Activated CD8-positive, alpha-beta T cell treated with anti-CD3 and anti-CD28 coated beads, Interleukin-2, amount 10 ng/mL, durations not matched to agents 7 days and 5 days (primary cell): Measurements from ENCODE around the gene VAV3. TPM values are rescaled to one million over a fixed set of nuclear protein-coding genes. Genes with fewer than 3 reads are reported as not detected.

Experiments used
- ATAC-seq: fragments of 150-1000 bp; cut with Tn5 transposase; one replicate; pipeline ENCODE4 v1.10.0; 2021; ENCODE audit warnings: moderate library complexity
- CTCF ChIA-PET: fragments of 350-600 bp; sonication (Branson Sonifier 250); formaldehyde crosslinking; loops from one replicate; lab custom pipeline; 2021; ENCODE audit warnings: antibody characterized with exemption; lab: Charles Lee
- POLR2A ChIA-PET: fragments of 350-600 bp; sonication (Branson Sonifier 250); formaldehyde crosslinking; loops from one replicate; lab custom pipeline; 2021; ENCODE audit warnings: antibody characterized with exemption; lab: Charles Lee
- DNase-seq: peaks from one replicate; pipeline ENCODE4 v3.0.0-alpha.2; 2020
- H3K27ac Mint-ChIP-seq: one replicate; pipeline ENCODE4 v1.8.0; 2021; ENCODE audit warnings: mild to moderate bottlenecking, mixed read lengths
- H3K27me3 Mint-ChIP-seq: one replicate; pipeline ENCODE4 v1.8.0; 2021; ENCODE audit warnings: low read depth, mixed read lengths
- H3K36me3 Mint-ChIP-seq: one replicate; pipeline ENCODE4 v1.8.0; 2021; ENCODE audit warnings: low read depth, mixed read lengths
- H3K4me1 Mint-ChIP-seq: one replicate; pipeline ENCODE4 v1.8.0; 2021; ENCODE audit warnings: low read depth, mixed read lengths
- H3K4me3 Mint-ChIP-seq: one replicate; pipeline ENCODE4 v1.8.0; 2021; ENCODE audit warnings: mild to moderate bottlenecking, mixed read lengths
- H3K9me3 Mint-ChIP-seq: one replicate; pipeline ENCODE4 v1.8.0; 2022; ENCODE audit warnings: mixed read lengths; ENCODE audit not compliant: insufficient read depth
- total RNA-seq, 2 experiments: library from RNA; stranded (reverse); gene quantifications; one replicate each; pipeline ENCODE4 v1.2.3, GENCODE V29; 2021

Gene VAV3
- total RNA-seq, 2 experiments from 2014 or later = 5.2 to 6.9 TPM

- ChIA-PET CTCF (interaction anchor here (1.2 kb wide), 1 partner anchor 39 kb away, joined by 3 read pairs; no protein-coding TSS in a partner anchor), POLR2A (no interaction called here)
- DNase-seq (no peak), ATAC-seq (no peak)
- no peak overlapping the region for H3K27ac Mint-ChIP-seq
- peaks cover 46% of the 10 kb centered on the region for H3K4me1 Mint-ChIP-seq
- H3K4me3 Mint-ChIP-seq = no peak overlapping the region
- H3K36me3 Mint-ChIP-seq = peaks cover 16% of the 10 kb centered on the region
- no peaks in the 10 kb centered on the region for H3K27me3 Mint-ChIP-seq
- H3K9me3 Mint-ChIP-seq = peaks cover 4% of the 10 kb centered on the region
Observed at GRCh38 chr1:107830526-107830925, 134.5 kb downstream of the VAV3 start.

DNA sequence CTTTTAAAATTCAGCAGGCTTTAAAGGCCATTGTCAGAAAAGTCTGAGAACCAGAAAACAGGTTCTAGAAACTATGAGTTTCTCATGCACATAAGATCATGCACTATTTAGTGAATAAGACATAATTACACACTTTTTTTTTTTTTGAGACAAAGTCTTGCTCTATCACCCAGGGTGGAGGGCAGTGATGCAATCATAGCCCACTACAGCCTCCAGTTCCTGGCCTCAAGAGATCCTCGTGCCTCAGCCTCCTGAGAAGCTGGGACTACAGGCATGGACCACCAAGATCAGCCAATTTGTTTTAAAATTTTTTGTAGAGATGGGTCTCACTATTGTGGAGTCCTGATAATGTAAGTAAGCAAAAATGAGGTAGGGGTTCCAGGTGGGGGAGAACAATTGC lies 134.9 kb downstream of the VAV3 start:
- peaks cover 4% of the 10 kb centered on the region for H3K9me3 Mint-ChIP-seq
- ATAC-seq = no peak
- H3K4me3 Mint-ChIP-seq = no peak overlapping the region
- ChIA-PET CTCF (interaction anchor here (0.6 to 1.2 kb wide), 3 partner anchors 38 to 635 kb away, joined by 3 to 4 read pairs (median 3); no protein-coding TSS in a partner anchor), POLR2A (interaction anchor here (1.3 kb wide), 1 partner anchor 135 kb away, joined by 4 read pairs; the partner anchor contains the start of gene VAV3)
- H3K27me3 Mint-ChIP-seq = no peaks in the 10 kb centered on the region
- no peak for DNase-seq
- peaks cover 48% of the 10 kb centered on the region for H3K4me1 Mint-ChIP-seq
- peak overlapping the region; percentile 59 for H3K27ac Mint-ChIP-seq
- H3K36me3 Mint-ChIP-seq = peaks cover 16% of the 10 kb centered on the region

DNA sequence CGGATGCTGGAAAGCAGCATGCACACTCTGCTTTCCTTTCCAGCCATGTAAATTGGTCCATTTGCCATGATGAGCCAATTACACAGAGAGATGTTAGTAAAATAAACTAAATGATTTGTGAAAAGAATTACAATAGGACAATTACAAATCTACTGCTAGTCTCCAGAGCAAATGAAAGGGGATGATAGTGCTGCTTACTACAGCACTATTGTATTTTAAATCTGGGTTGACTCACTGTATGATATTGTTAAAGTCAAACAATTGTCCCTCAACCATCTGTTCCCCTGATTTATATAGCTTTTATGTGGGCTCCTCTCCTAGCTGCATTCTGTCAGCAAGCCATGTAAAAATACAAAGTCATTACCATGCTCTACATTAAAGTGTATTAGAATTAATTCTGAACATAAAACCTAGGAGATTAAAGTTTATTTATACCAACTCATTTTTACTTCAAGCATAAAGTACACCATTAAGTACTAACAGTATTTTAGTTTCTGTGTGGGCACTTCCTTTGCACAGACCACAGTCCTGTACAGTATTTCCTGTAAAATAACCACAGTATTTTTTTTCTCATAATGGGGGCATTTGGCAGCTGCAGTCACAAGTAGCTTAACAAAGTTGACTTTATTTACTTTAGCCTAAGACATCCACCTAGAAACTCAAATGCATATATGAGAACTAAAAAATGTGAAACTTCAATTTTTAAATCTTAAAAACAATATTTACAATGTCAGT lies 135.8 kb downstream of the VAV3 start:
- DNase-seq = peak; percentile 42

DNA sequence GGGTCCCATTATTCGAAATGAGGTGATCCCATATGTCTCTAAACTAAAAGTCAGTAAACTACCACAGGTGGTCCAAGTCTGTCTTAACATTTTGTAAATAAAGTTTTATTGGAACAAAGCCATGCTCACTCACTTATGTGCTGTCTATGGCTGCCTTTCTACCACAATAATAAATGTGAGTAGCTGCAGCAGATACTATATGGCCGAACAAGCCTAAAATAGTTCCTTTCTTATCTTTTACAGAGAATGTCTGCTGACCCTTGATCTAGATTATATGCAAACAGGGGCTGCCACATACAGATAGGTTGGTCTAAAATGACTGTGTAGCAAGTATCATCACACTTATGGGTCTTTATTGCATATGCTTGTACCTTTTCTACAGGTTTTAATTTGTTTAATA lies 140.0 kb downstream of the VAV3 start:
- ATAC-seq = no peak
- ChIA-PET POLR2A (interaction anchor here (0.6 kb wide), 1 partner anchor 834 kb away, joined by 5 read pairs; no protein-coding TSS in a partner anchor), CTCF (no interaction called here)
- no peak overlapping the region for H3K4me3 Mint-ChIP-seq
- H3K9me3 Mint-ChIP-seq = peaks cover 11% of the 10 kb centered on the region
- no peaks in the 10 kb centered on the region for H3K27me3 Mint-ChIP-seq
- peaks cover 40% of the 10 kb centered on the region for H3K4me1 Mint-ChIP-seq
- no peak for DNase-seq
- peaks cover 31% of the 10 kb centered on the region for H3K36me3 Mint-ChIP-seq
- H3K27ac Mint-ChIP-seq = no peak overlapping the region

More for the DNA sequence above, 135.8 kb downstream of the VAV3 start:
- peaks cover 16% of the 10 kb centered on the region for H3K36me3 Mint-ChIP-seq
- H3K4me1 Mint-ChIP-seq = peaks cover 48% of the 10 kb centered on the region
- ChIA-PET POLR2A (interaction anchor here (1.3 kb wide), 1 partner anchor 135 kb away, joined by 4 read pairs; the partner anchor contains the start of gene VAV3), CTCF (interaction anchor here (0.6 to 2.6 kb wide), 6 partner anchors 38 to 731 kb away, joined by 3 to 8 read pairs (median 4); partner anchors contain the start of gene EEIG2)
- H3K9me3 Mint-ChIP-seq = peaks cover 4% of the 10 kb centered on the region
- H3K27me3 Mint-ChIP-seq = no peaks in the 10 kb centered on the region
- peak; percentile 91 for ATAC-seq
- peak overlapping the region; percentile 63 for H3K4me3 Mint-ChIP-seq
- peak overlapping the region; percentile 83 for H3K27ac Mint-ChIP-seq

- H3K36me3 Mint-ChIP-seq = peaks cover 21% of the 10 kb centered on the region
- ChIA-PET POLR2A (interaction anchor here (1.4 kb wide), 1 partner anchor 143 kb away, joined by 5 read pairs; no protein-coding TSS in a partner anchor), CTCF (interaction anchor here (1.1 kb wide), 1 partner anchor 39 kb away, joined by 4 read pairs; no protein-coding TSS in a partner anchor)
- H3K4me1 Mint-ChIP-seq = peaks cover 16% of the 10 kb centered on the region
- H3K27ac Mint-ChIP-seq = no peak overlapping the region
- no peaks in the 10 kb centered on the region for H3K27me3 Mint-ChIP-seq
- DNase-seq (no peak), ATAC-seq (peak; percentile 49)
- no peak overlapping the region for H3K4me3 Mint-ChIP-seq
- peaks cover 9% of the 10 kb centered on the region for H3K9me3 Mint-ChIP-seq
Observed at GRCh38 chr1:107821340-107821739, 143.6 kb downstream of the VAV3 start.

DNA sequence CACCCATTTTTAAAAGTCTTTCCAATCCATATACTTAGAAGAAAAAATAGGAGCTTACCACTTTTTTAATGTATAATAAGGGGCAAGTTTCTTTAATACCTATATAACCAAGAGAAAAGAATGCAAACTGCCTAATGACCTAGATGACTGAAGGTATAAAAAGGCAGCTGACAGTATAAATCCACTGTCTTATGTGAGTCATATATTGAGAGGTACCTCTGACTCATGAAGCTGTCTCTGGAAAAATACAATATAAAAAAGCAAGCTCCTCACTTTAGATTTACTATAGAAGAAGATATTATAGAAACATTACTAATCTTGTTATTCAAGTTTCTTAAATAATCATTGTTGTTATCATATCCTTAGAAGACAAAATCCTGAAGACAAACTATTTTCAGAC lies 144.2 kb downstream of the VAV3 start:
- ATAC-seq = no peak
- no peak for DNase-seq
- Mint-ChIP-seq H3K9me3 (peaks cover 9% of the 10 kb centered on the region), H3K4me3 (no peak overlapping the region), H3K27me3 (no peaks in the 10 kb centered on the region), H3K27ac (no peak overlapping the region), H3K4me1 (peaks cover 16% of the 10 kb centered on the region), H3K36me3 (peaks cover 21% of the 10 kb centered on the region)
- POLR2A ChIA-PET = interaction anchor here (1.4 kb wide), 1 partner anchor 143 kb away, joined by 5 read pairs; no protein-coding TSS in a partner anchor
- CTCF ChIA-PET = no interaction called here

DNA sequence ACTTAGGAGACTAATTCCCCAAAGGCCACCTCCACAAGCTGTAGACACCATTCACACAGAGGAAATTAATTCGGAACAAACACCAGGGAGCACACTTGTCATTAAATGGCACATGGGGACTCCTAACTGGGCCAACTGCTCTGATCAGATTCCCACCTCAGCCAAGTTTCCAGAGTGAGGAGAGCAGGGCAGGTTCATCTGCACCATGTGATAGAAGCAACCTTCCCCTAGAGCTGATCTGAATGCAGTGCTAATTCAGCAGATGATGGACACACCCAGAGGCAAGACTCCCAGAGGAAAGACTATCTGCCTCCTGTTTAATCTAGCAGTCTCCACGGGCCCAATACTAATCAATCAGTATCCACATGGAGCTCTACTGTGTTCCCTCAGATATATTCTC lies 147.0 kb downstream of the VAV3 start:
- H3K27ac Mint-ChIP-seq = no peak overlapping the region

DNA sequence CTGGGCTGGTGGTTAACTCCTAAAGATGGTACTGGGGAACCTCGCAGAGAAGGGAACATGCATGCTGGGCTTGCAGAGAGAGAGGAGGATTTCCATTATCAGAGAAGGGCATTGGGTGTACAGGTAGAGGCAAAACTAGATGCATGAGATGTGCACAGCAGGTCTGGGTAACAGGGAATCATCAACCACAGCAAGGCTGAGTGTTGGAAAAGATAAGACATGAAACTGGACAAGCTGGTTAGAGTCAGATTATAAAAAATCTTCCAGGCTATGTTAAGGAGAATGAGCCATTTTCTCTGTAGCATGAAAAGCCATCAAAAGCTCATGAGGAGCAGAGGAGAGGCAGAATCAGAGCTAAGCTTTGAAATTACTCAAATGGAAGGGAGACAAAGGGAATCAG lies 147.8 kb downstream of the VAV3 start:
- no peak for DNase-seq
- peaks cover 13% of the 10 kb centered on the region for H3K4me1 Mint-ChIP-seq
- no peaks in the 10 kb centered on the region for H3K9me3 Mint-ChIP-seq
- ATAC-seq = no peak
- ChIA-PET POLR2A (interaction anchor here (0.5 kb wide), 1 partner anchor 10 kb away, joined by 3 read pairs; no protein-coding TSS in a partner anchor), CTCF (no interaction called here)
- no peak overlapping the region for H3K27ac Mint-ChIP-seq
- H3K36me3 Mint-ChIP-seq = peaks cover 11% of the 10 kb centered on the region
- no peak overlapping the region for H3K4me3 Mint-ChIP-seq
- H3K27me3 Mint-ChIP-seq = no peaks in the 10 kb centered on the region

More for the DNA sequence above, 147.0 kb downstream of the VAV3 start:
- Mint-ChIP-seq H3K27me3 (no peaks in the 10 kb centered on the region), H3K36me3 (peaks cover 15% of the 10 kb centered on the region), H3K4me3 (no peak overlapping the region), H3K4me1 (peaks cover 13% of the 10 kb centered on the region), H3K9me3 (peaks cover 3% of the 10 kb centered on the region)
- DNase-seq (no peak), ATAC-seq (no peak)
- CTCF ChIA-PET = no interaction called here
- POLR2A ChIA-PET = no interaction called here

GRCh38 chr1:107810291-107810951 lies 154.6 kb downstream of the VAV3 start:
- Mint-ChIP-seq H3K9me3 (peaks cover 9% of the 10 kb centered on the region), H3K36me3 (peaks cover 7% of the 10 kb centered on the region), H3K4me1 (peaks cover 6% of the 10 kb centered on the region), H3K4me3 (no peak overlapping the region), H3K27me3 (no peaks in the 10 kb centered on the region), H3K27ac (no peak overlapping the region)
- ChIA-PET CTCF (no interaction called here), POLR2A (no interaction called here)
- ATAC-seq (no peak), DNase-seq (no peak)

- no peak for ATAC-seq
- no peak overlapping the region for H3K4me3 Mint-ChIP-seq
- POLR2A ChIA-PET = no interaction called here
- no peaks in the 10 kb centered on the region for H3K27me3 Mint-ChIP-seq
- no peak for DNase-seq
- no peak overlapping the region for H3K27ac Mint-ChIP-seq
- CTCF ChIA-PET = no interaction called here
- H3K4me1 Mint-ChIP-seq = peaks cover 32% of the 10 kb centered on the region
- peaks cover 22% of the 10 kb centered on the region for H3K36me3 Mint-ChIP-seq
- H3K9me3 Mint-ChIP-seq = peaks cover 12% of the 10 kb centered on the region
Observed at GRCh38 chr1:107807855-107808254, 157.1 kb downstream of the VAV3 start.

- Mint-ChIP-seq H3K9me3 (peaks cover 12% of the 10 kb centered on the region), H3K27ac (no peak overlapping the region), H3K27me3 (no peaks in the 10 kb centered on the region), H3K4me1 (peaks cover 35% of the 10 kb centered on the region), H3K36me3 (peaks cover 26% of the 10 kb centered on the region), H3K4me3 (no peak overlapping the region)
- POLR2A ChIA-PET = no interaction called here
- ATAC-seq = no peak
- CTCF ChIA-PET = no interaction called here
- no peak for DNase-seq
Observed at GRCh38 chr1:107807405-107807804, 157.6 kb downstream of the VAV3 start.
